GM18499 (cell line): ENCODE data around the gene RPUSD4.

Source experiments
- ATAC-seq: cut with Tn5 transposase; IDR thresholded peaks from one replicate; pipeline ENCODE4 v1.9.1; 2021; ENCODE audit warnings: moderate number of reproducible peaks; ENCODE audit not compliant: insufficient read depth, unreplicated experiment

The RPUSD4 gene

GRCh38 chr11:126214441-126214840, 3.0 kb upstream of the RPUSD4 start:
- ATAC-seq: no peak

- ATAC-seq: no peak
These were observed 725 bp upstream of the RPUSD4 start for GRCh38 chr11:126212089-126212660.

- ATAC-seq: no peak
These were observed 597 bp downstream of the RPUSD4 start for GRCh38 chr11:126210871-126211235.

GRCh38 chr11:126207896-126208295, 3.6 kb downstream of the RPUSD4 start:
- ATAC-seq: no peak

GRCh38 chr11:126205359-126205758, 6.1 kb downstream of the RPUSD4 start:
- ATAC-seq: no peak

- no peak for ATAC-seq
These were observed 8.6 kb downstream of the RPUSD4 start for GRCh38 chr11:126202646-126203359.

GRCh38 chr11:126198648-126199047, 12.8 kb downstream of the RPUSD4 start:
- ATAC-seq: no peak

GRCh38 chr11:126197277-126197939, 14.0 kb downstream of the RPUSD4 start:
- no peak for ATAC-seq

GRCh38 chr11:126195119-126195518, 16.3 kb downstream of the RPUSD4 start:
- ATAC-seq: no peak

GRCh38 chr11:126194121-126194543, 17.3 kb downstream of the RPUSD4 start:
- ATAC-seq: no peak

- no peak for ATAC-seq
These were observed 18.4 kb downstream of the RPUSD4 start for GRCh38 chr11:126193038-126193478.

- no peak for ATAC-seq
These were observed 19.1 kb downstream of the RPUSD4 start for GRCh38 chr11:126192361-126192760.

GRCh38 chr11:126191379-126192073, 19.9 kb downstream of the RPUSD4 start:
- no peak for ATAC-seq

GRCh38 chr11:126190792-126191191, 20.7 kb downstream of the RPUSD4 start:
- no peak for ATAC-seq

GRCh38 chr11:126189109-126189929, 22.1 kb downstream of the RPUSD4 start:
- no peak for ATAC-seq

- peak; percentile 82 for ATAC-seq
These were observed 22.9 kb downstream of the RPUSD4 start for GRCh38 chr11:126188332-126189108.

- ATAC-seq: no peak
These were observed 24.5 kb downstream of the RPUSD4 start for GRCh38 chr11:126186708-126187529.

- no peak for ATAC-seq
These were observed 25.3 kb downstream of the RPUSD4 start for GRCh38 chr11:126186025-126186698.
